Uterus (tissue), 2 donors: ENCODE data around the gene NPR1.

Experiments used
- CTCF ChIP-seq, 4 experiments: fragments of 200-600 bp in 2 of 4; fragments of 450-650 bp in 2 of 4; sonication (generic) in 2 of 4; IDR thresholded peaks; one replicate each; pipeline ENCODE4 v1.5.1; 2016 to 2019; ENCODE audit warnings: antibody characterized with exemption in 4 of 4, mild to moderate bottlenecking in 2 of 4, moderate library complexity in 1 of 4
- POLR2A ChIP-seq, 2 donors: fragments of 450-650 bp; IDR thresholded peaks; one replicate each; pipeline ENCODE4 v1.6.1; 2016; ENCODE audit warnings: antibody characterized with exemption in 2 of 2, mild to moderate bottlenecking in 1 of 2, moderate library complexity in 1 of 2

GRCh38 chr1:153661111-153661708 is 17.3 kb upstream of the NPR1 start:
- TF ChIP-seq CTCF (IDR thresholded peaks at IDR 0.05) (no peak), POLR2A (IDR thresholded peaks at IDR 0.05) (no peak)
